Naive thymus-derived CD8-positive, alpha-beta T cell (primary cell): Measurements from ENCODE around the gene NLGN4X. TPM values are rescaled to one million over a fixed set of nuclear protein-coding genes. Genes with fewer than 3 reads are reported as not detected.

Source experiments
- ATAC-seq, 2 donors: fragments of 150-1000 bp; cut with Tn5 transposase in 1 of 2; sonication (Bioruptor Pico), chemical (Tn5 transposase) in 1 of 2; 1 replicate in 1 of 2; 2 replicates in 1 of 2; pipeline ENCODE4 v1.10.0; 2021; ENCODE audit warnings: mild to moderate bottlenecking in 2 of 2, moderate library complexity in 2 of 2
- POLR2A ChIA-PET: fragments of 350-600 bp; sonication (Branson Sonifier 250); formaldehyde crosslinking; loops from one replicate; lab custom pipeline; 2021; ENCODE audit warnings: antibody characterized with exemption; lab: Charles Lee
- DNase-seq, 10 donors: peaks; one replicate each; pipeline versions ENCODE4 v3.0.0 to v3.0.0-alpha.2; 2020 to 2022
- H3K27ac Mint-ChIP-seq, 10 donors: one replicate each; pipeline ENCODE4 v1.8.0; 2020 to 2022; ENCODE audit warnings: mild to moderate bottlenecking in 10 of 10, mixed read lengths in 10 of 10, moderate library complexity in 4 of 10, inconsistent platforms in 1 of 10
- H3K27me3 Mint-ChIP-seq, 5 donors: one replicate each; pipeline ENCODE4 v1.8.0; 2021 to 2022; ENCODE audit warnings: mixed read lengths in 5 of 5
- H3K36me3 Mint-ChIP-seq, 3 donors: one replicate each; pipeline ENCODE4 v1.8.0; 2020 to 2022; ENCODE audit warnings: mixed read lengths in 3 of 3, mild to moderate bottlenecking in 2 of 3, inconsistent platforms in 1 of 3
- H3K4me1 Mint-ChIP-seq, 4 donors: one replicate each; pipeline ENCODE4 v1.8.0; 2021 to 2022; ENCODE audit warnings: mixed read lengths in 4 of 4
- H3K4me3 Mint-ChIP-seq, 10 donors: one replicate each; pipeline ENCODE4 v1.8.0; 2020 to 2022; ENCODE audit warnings: mild to moderate bottlenecking in 10 of 10, mixed read lengths in 10 of 10, moderate library complexity in 6 of 10, inconsistent platforms in 1 of 10
- H3K9me3 Mint-ChIP-seq, 9 donors: one replicate each; pipeline ENCODE4 v1.8.0; 2020 to 2022; ENCODE audit warnings: mixed read lengths in 9 of 9, mild to moderate bottlenecking in 3 of 9, inconsistent platforms in 1 of 9, moderate library complexity in 1 of 9
- polyA plus RNA-seq, 3 donors: library from polyadenylated mRNA; unstranded; fragments of 300-500 nt; fragmentation: Illumina TruSeq; gene quantifications; one replicate each; pipeline ENCODE4 v1.2.3, GENCODE V29; 2021
- total RNA-seq, 8 experiments: library from RNA in 2 of 8; stranded (reverse) in 2 of 8; gene quantifications; one replicate each; pipeline ENCODE4 v1.2.3 and lab custom pipeline; 2021 to 2026

NLGN4X gene
- total and polyA plus RNA-seq, 5 experiments from 2014 or later: not detected

GRCh38 chrX:6210230-6210629 is 18.4 kb downstream of the NLGN4X start:
- no peak overlapping the region for H3K4me3 Mint-ChIP-seq
- H3K36me3 Mint-ChIP-seq: no peaks in the 10 kb centered on the region
- DNase-seq (no peak), ATAC-seq (no peak)
- H3K9me3 Mint-ChIP-seq: peaks cover 0 to 2% (median 0%) of the 10 kb centered on the region in 9 donors
- H3K27me3 Mint-ChIP-seq: no peaks in the 10 kb centered on the region
- H3K27ac Mint-ChIP-seq: no peak overlapping the region
- H3K4me1 Mint-ChIP-seq: no peaks in the 10 kb centered on the region
- POLR2A ChIA-PET: no interaction called here

GRCh38 chrX:6203462-6204215 is 25.0 kb downstream of the NLGN4X start:
- Mint-ChIP-seq H3K9me3 (no peaks in the 10 kb centered on the region), H3K27ac (no peak overlapping the region), H3K27me3 (no peaks in the 10 kb centered on the region), H3K4me1 (no peaks in the 10 kb centered on the region), H3K4me3 (no peak overlapping the region), H3K36me3 (no peaks in the 10 kb centered on the region)
- ATAC-seq (no peak), DNase-seq (no peak)
- POLR2A ChIA-PET: no interaction called here

GRCh38 chrX:6199486-6199885 is 29.2 kb downstream of the NLGN4X start:
- no peaks in the 10 kb centered on the region for H3K4me1 Mint-ChIP-seq
- peaks cover 0 to 5% (median 0%) of the 10 kb centered on the region in 3 donors for H3K36me3 Mint-ChIP-seq
- peaks cover 0 to 4% (median 0%) of the 10 kb centered on the region in 9 donors for H3K9me3 Mint-ChIP-seq
- DNase-seq (no peak), ATAC-seq (no peak)
- no peak overlapping the region for H3K4me3 Mint-ChIP-seq
- H3K27ac Mint-ChIP-seq: no peak overlapping the region
- POLR2A ChIA-PET: no interaction called here
- no peaks in the 10 kb centered on the region for H3K27me3 Mint-ChIP-seq

GRCh38 chrX:6187256-6187655 is 41.4 kb downstream of the NLGN4X start:
- Mint-ChIP-seq H3K4me3 (no peak overlapping the region), H3K27ac (no peak overlapping the region), H3K9me3 (peaks cover 0 to 3% (median 0%) of the 10 kb centered on the region in 9 donors), H3K4me1 (no peaks in the 10 kb centered on the region), H3K27me3 (peaks cover 0 to 3% (median 0%) of the 10 kb centered on the region in 5 donors), H3K36me3 (no peaks in the 10 kb centered on the region)
- POLR2A ChIA-PET: no interaction called here
- ATAC-seq: no peak
- DNase-seq: no peak

GRCh38 chrX:6184900-6185515 is 43.7 kb downstream of the NLGN4X start:
- DNase-seq: no peak
- peaks cover 0 to 2% (median 0%) of the 10 kb centered on the region in 4 donors for H3K4me1 Mint-ChIP-seq
- no peak for ATAC-seq
- H3K9me3 Mint-ChIP-seq: peaks cover 0 to 9% (median 0%) of the 10 kb centered on the region in 9 donors
- H3K27me3 Mint-ChIP-seq: peaks cover 0 to 10% (median 0%) of the 10 kb centered on the region in 5 donors
- H3K36me3 Mint-ChIP-seq: no peaks in the 10 kb centered on the region
- H3K4me3 Mint-ChIP-seq: no peak overlapping the region
- H3K27ac Mint-ChIP-seq: no peak overlapping the region
- POLR2A ChIA-PET: no interaction called here

- Mint-ChIP-seq H3K27me3 (no peaks in the 10 kb centered on the region), H3K4me3 (no peak overlapping the region), H3K36me3 (no peaks in the 10 kb centered on the region), H3K9me3 (peaks cover 0 to 6% (median 0%) of the 10 kb centered on the region in 9 donors), H3K4me1 (no peaks in the 10 kb centered on the region), H3K27ac (no peak overlapping the region)
- ATAC-seq (no peak), DNase-seq (no peak)
- POLR2A ChIA-PET: no interaction called here
These were observed 52.8 kb downstream of the NLGN4X start for GRCh38 chrX:6175914-6176313.

GRCh38 chrX:6170424-6170823 is 58.2 kb downstream of the NLGN4X start:
- peaks cover 0 to 4% (median 0%) of the 10 kb centered on the region in 9 donors for H3K9me3 Mint-ChIP-seq

GRCh38 chrX:6169407-6169806 is 59.3 kb downstream of the NLGN4X start:
- H3K27ac Mint-ChIP-seq: no peak overlapping the region

More at GRCh38 chrX:6170424-6170823, 58.2 kb downstream of the NLGN4X start:
- DNase-seq (no peak), ATAC-seq (no peak)
- Mint-ChIP-seq H3K27me3 (peaks cover 0 to 1% (median 0%) of the 10 kb centered on the region in 5 donors), H3K27ac (no peak overlapping the region), H3K4me1 (no peaks in the 10 kb centered on the region), H3K36me3 (no peaks in the 10 kb centered on the region), H3K4me3 (no peak overlapping the region)
- POLR2A ChIA-PET: no interaction called here

GRCh38 chrX:6163721-6164120 is 64.9 kb downstream of the NLGN4X start:
- ATAC-seq (no peak), DNase-seq (no peak)
- Mint-ChIP-seq H3K27ac (no peak overlapping the region), H3K36me3 (no peaks in the 10 kb centered on the region), H3K4me3 (no peak overlapping the region), H3K4me1 (no peaks in the 10 kb centered on the region), H3K9me3 (peaks cover 0 to 2% (median 0%) of the 10 kb centered on the region in 9 donors), H3K27me3 (peaks cover 0 to 1% (median 0%) of the 10 kb centered on the region in 5 donors)
- POLR2A ChIA-PET: no interaction called here

More at GRCh38 chrX:6169407-6169806, 59.3 kb downstream of the NLGN4X start:
- ATAC-seq (no peak), DNase-seq (no peak)
- peaks cover 0 to 4% (median 0%) of the 10 kb centered on the region in 9 donors for H3K9me3 Mint-ChIP-seq
- POLR2A ChIA-PET: no interaction called here
- peaks cover 0 to 1% (median 0%) of the 10 kb centered on the region in 5 donors for H3K27me3 Mint-ChIP-seq
- H3K4me3 Mint-ChIP-seq: no peak overlapping the region
- no peaks in the 10 kb centered on the region for H3K4me1 Mint-ChIP-seq
- no peaks in the 10 kb centered on the region for H3K36me3 Mint-ChIP-seq

GRCh38 chrX:6159468-6159867 is 69.2 kb downstream of the NLGN4X start:
- H3K9me3 Mint-ChIP-seq: peaks cover 0 to 4% (median 0%) of the 10 kb centered on the region in 9 donors
- H3K4me3 Mint-ChIP-seq: no peak overlapping the region
- POLR2A ChIA-PET: no interaction called here
- no peaks in the 10 kb centered on the region for H3K27me3 Mint-ChIP-seq
- DNase-seq: no peak
- H3K4me1 Mint-ChIP-seq: no peaks in the 10 kb centered on the region
- ATAC-seq: no peak
- peaks cover 0 to 4% (median 0%) of the 10 kb centered on the region in 3 donors for H3K36me3 Mint-ChIP-seq
- no peak overlapping the region for H3K27ac Mint-ChIP-seq

- no peak overlapping the region for H3K27ac Mint-ChIP-seq
- ATAC-seq (no peak), DNase-seq (no peak)
- H3K27me3 Mint-ChIP-seq: peaks cover 0 to 2% (median 0%) of the 10 kb centered on the region in 5 donors
- H3K4me1 Mint-ChIP-seq: no peaks in the 10 kb centered on the region
- peaks cover 0 to 2% (median 0%) of the 10 kb centered on the region in 9 donors for H3K9me3 Mint-ChIP-seq
- no peak overlapping the region for H3K4me3 Mint-ChIP-seq
- no peaks in the 10 kb centered on the region for H3K36me3 Mint-ChIP-seq
- POLR2A ChIA-PET: no interaction called here
These were observed 76.7 kb downstream of the NLGN4X start for GRCh38 chrX:6151971-6152370.

GRCh38 chrX:6149060-6149872 is 79.4 kb downstream of the NLGN4X start:
- POLR2A ChIA-PET: no interaction called here
- DNase-seq (no peak), ATAC-seq (no peak)
- Mint-ChIP-seq H3K27ac (no peak overlapping the region), H3K36me3 (no peaks in the 10 kb centered on the region), H3K4me3 (no peak overlapping the region), H3K27me3 (peaks cover 0 to 2% (median 0%) of the 10 kb centered on the region in 5 donors), H3K4me1 (no peaks in the 10 kb centered on the region), H3K9me3 (peaks cover 0 to 2% (median 0%) of the 10 kb centered on the region in 9 donors)

- H3K36me3 Mint-ChIP-seq: peaks cover 0 to 1% (median 0%) of the 10 kb centered on the region in 3 donors
- H3K4me3 Mint-ChIP-seq: no peak overlapping the region
- no peaks in the 10 kb centered on the region for H3K27me3 Mint-ChIP-seq
- H3K9me3 Mint-ChIP-seq: peaks cover 0 to 6% (median 0%) of the 10 kb centered on the region in 9 donors
- no peak for DNase-seq
- POLR2A ChIA-PET: no interaction called here
- ATAC-seq: no peak
- no peaks in the 10 kb centered on the region for H3K4me1 Mint-ChIP-seq
- H3K27ac Mint-ChIP-seq: no peak overlapping the region
These were observed 94.4 kb downstream of the NLGN4X start for GRCh38 chrX:6134255-6134654.
